HCT116 (cell line): ENCODE results near the gene IGIP.

Experiments used
- CBX3 ChIP-seq: IDR thresholded peaks from 2 replicates; pipeline ENCODE4 v1.6.1; 2012; ENCODE audit warnings: low read depth
- FOSL1 ChIP-seq: IDR thresholded peaks from 2 replicates; pipeline ENCODE4 v1.6.1; 2012; ENCODE audit warnings: low read depth
- JUND ChIP-seq: IDR thresholded peaks from 2 replicates; pipeline ENCODE4 v1.6.1; 2012
- POLR2A ChIP-seq: IDR thresholded peaks from 2 replicates; pipeline ENCODE4 v1.7.0; 2011; ENCODE audit warnings: borderline replicate concordance; ENCODE audit not compliant: insufficient read depth, insufficient read length; ENCODE audit errors: extremely low read depth
- POLR2AphosphoS5 ChIP-seq: IDR thresholded peaks from 2 replicates; pipeline ENCODE4 v1.6.1; 2011; ENCODE audit warnings: mild to moderate bottlenecking, low read depth, low read length, moderate library complexity
- TF ChIP-seq, protein P1 (sequence below): IDR thresholded peaks from 2 replicates; pipeline ENCODE4 v1.6.1; 2012; ENCODE audit warnings: low read depth
- TF ChIP-seq, protein P2 (sequence below), 3 experiments: fragments of 200-600 bp in 1 of 3; sonication (generic) in 1 of 3; IDR thresholded peaks in 2 of 3; conservative IDR thresholded peaks in 1 of 3; 2 replicates each; pipeline ENCODE4 v1.5.1; 2012 to 2017; ENCODE audit warnings: low read depth in 2 of 3, low read length in 2 of 3, antibody characterized with exemption in 1 of 3, borderline replicate concordance in 1 of 3, control low read depth in 1 of 3, mild to moderate bottlenecking in 1 of 3, mixed read lengths in 1 of 3, mixed run types in 1 of 3, moderate library complexity in 1 of 3; ENCODE audit not compliant: insufficient read depth in 1 of 3
- TF ChIP-seq, protein P3 (sequence below): IDR thresholded peaks from 2 replicates; pipeline ENCODE4 v1.6.1; 2011; ENCODE audit warnings: mild to moderate bottlenecking, low read length, moderate library complexity; ENCODE audit not compliant: insufficient replicate concordance; ENCODE audit errors: extremely low read depth

DNA sequence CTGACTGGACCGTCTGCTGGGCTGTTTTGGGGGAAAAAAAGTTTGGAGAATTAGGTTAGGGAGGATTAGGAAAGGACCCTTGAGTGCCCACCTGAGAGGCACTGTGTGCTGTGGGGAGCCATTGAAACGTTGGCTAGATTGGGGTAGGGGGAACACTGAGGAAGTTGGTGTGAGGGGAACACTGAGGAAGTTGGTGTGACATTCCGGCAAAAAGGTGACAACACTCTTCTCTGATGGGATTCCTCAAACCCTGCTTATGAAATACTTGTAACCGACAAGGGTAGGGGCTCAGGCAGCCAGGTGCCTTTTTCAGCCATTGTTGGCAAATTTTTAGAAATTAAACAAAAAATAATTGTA lies 50.3 kb downstream of the IGIP start:
- TF ChIP-seq, protein P1, sequence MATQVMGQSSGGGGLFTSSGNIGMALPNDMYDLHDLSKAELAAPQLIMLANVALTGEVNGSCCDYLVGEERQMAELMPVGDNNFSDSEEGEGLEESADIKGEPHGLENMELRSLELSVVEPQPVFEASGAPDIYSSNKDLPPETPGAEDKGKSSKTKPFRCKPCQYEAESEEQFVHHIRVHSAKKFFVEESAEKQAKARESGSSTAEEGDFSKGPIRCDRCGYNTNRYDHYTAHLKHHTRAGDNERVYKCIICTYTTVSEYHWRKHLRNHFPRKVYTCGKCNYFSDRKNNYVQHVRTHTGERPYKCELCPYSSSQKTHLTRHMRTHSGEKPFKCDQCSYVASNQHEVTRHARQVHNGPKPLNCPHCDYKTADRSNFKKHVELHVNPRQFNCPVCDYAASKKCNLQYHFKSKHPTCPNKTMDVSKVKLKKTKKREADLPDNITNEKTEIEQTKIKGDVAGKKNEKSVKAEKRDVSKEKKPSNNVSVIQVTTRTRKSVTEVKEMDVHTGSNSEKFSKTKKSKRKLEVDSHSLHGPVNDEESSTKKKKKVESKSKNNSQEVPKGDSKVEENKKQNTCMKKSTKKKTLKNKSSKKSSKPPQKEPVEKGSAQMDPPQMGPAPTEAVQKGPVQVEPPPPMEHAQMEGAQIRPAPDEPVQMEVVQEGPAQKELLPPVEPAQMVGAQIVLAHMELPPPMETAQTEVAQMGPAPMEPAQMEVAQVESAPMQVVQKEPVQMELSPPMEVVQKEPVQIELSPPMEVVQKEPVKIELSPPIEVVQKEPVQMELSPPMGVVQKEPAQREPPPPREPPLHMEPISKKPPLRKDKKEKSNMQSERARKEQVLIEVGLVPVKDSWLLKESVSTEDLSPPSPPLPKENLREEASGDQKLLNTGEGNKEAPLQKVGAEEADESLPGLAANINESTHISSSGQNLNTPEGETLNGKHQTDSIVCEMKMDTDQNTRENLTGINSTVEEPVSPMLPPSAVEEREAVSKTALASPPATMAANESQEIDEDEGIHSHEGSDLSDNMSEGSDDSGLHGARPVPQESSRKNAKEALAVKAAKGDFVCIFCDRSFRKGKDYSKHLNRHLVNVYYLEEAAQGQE = no peak
- TF ChIP-seq POLR2AphosphoS5 (no peak), POLR2A (no peak), FOSL1 (no peak), JUND (no peak), CBX3 (no peak)
- TF ChIP-seq, protein P2, sequence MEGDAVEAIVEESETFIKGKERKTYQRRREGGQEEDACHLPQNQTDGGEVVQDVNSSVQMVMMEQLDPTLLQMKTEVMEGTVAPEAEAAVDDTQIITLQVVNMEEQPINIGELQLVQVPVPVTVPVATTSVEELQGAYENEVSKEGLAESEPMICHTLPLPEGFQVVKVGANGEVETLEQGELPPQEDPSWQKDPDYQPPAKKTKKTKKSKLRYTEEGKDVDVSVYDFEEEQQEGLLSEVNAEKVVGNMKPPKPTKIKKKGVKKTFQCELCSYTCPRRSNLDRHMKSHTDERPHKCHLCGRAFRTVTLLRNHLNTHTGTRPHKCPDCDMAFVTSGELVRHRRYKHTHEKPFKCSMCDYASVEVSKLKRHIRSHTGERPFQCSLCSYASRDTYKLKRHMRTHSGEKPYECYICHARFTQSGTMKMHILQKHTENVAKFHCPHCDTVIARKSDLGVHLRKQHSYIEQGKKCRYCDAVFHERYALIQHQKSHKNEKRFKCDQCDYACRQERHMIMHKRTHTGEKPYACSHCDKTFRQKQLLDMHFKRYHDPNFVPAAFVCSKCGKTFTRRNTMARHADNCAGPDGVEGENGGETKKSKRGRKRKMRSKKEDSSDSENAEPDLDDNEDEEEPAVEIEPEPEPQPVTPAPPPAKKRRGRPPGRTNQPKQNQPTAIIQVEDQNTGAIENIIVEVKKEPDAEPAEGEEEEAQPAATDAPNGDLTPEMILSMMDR (IDR thresholded peaks at IDR 0.05 in 2 of 3, conservative IDR thresholded peaks at IDR 0.05 in 1 of 3; ENCODE audit: borderline replicate concordance in 1 of 3, insufficient read depth in 1 of 3, low read depth in 2 of 3, low read length in 2 of 3) = no peak
- TF ChIP-seq, protein P3, sequence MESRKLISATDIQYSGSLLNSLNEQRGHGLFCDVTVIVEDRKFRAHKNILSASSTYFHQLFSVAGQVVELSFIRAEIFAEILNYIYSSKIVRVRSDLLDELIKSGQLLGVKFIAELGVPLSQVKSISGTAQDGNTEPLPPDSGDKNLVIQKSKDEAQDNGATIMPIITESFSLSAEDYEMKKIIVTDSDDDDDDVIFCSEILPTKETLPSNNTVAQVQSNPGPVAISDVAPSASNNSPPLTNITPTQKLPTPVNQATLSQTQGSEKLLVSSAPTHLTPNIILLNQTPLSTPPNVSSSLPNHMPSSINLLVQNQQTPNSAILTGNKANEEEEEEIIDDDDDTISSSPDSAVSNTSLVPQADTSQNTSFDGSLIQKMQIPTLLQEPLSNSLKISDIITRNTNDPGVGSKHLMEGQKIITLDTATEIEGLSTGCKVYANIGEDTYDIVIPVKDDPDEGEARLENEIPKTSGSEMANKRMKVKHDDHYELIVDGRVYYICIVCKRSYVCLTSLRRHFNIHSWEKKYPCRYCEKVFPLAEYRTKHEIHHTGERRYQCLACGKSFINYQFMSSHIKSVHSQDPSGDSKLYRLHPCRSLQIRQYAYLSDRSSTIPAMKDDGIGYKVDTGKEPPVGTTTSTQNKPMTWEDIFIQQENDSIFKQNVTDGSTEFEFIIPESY = no peak
